GM12801 (cell line): ENCODE measurements around the gene TRPV5.

ENCODE experiments used
- CTCF ChIP-seq: IDR thresholded peaks from one replicate; pipeline ENCODE4 v1.5.1; 2011; ENCODE audit warnings: control low read depth; ENCODE audit not compliant: insufficient read length; ENCODE audit errors: extremely low read depth

The TRPV5 gene

GRCh38 chr7:142891490-142892082 is 42.0 kb downstream of the TRPV5 start:
- TF ChIP-seq CTCF, result no peak

GRCh38 chr7:142890874-142891485 is 42.6 kb downstream of the TRPV5 start:
- TF ChIP-seq CTCF, result no peak

GRCh38 chr7:142889816-142890215 is 43.7 kb downstream of the TRPV5 start:
- no peak for TF ChIP-seq CTCF

GRCh38 chr7:142887282-142888015 is 46.1 kb downstream of the TRPV5 start:
- TF ChIP-seq CTCF, result no peak

GRCh38 chr7:142886866-142887265 is 46.7 kb downstream of the TRPV5 start:
- no peak for TF ChIP-seq CTCF

GRCh38 chr7:142885311-142886230 is 48.0 kb downstream of the TRPV5 start, which contains the start of gene TRPV6:
TSS of gene TRPV6 (minus strand) at chr7:142885745.
- TF ChIP-seq CTCF, result no peak

GRCh38 chr7:142884286-142884640 is 49.3 kb downstream of the TRPV5 start:
- no peak for TF ChIP-seq CTCF
